22Rv1 (cell line): ENCODE data around the gene PCDH12.

Source experiments
- ZFX ChIP-seq: fragments of 450-650 bp; IDR thresholded peaks from 2 replicates; pipeline ENCODE4 v1.6.1; 2017; ENCODE audit warnings: antibody characterized with exemption, borderline replicate concordance
- TF ChIP-seq, protein P1 (sequence below): fragments of 450-650 bp; IDR thresholded peaks from 2 replicates; pipeline ENCODE4 v1.5.1; 2017; ENCODE audit warnings: mild to moderate bottlenecking

GRCh38 chr5:141995656-141996055 is 37.7 kb upstream of the PCDH12 start:
- TF ChIP-seq, protein P1, sequence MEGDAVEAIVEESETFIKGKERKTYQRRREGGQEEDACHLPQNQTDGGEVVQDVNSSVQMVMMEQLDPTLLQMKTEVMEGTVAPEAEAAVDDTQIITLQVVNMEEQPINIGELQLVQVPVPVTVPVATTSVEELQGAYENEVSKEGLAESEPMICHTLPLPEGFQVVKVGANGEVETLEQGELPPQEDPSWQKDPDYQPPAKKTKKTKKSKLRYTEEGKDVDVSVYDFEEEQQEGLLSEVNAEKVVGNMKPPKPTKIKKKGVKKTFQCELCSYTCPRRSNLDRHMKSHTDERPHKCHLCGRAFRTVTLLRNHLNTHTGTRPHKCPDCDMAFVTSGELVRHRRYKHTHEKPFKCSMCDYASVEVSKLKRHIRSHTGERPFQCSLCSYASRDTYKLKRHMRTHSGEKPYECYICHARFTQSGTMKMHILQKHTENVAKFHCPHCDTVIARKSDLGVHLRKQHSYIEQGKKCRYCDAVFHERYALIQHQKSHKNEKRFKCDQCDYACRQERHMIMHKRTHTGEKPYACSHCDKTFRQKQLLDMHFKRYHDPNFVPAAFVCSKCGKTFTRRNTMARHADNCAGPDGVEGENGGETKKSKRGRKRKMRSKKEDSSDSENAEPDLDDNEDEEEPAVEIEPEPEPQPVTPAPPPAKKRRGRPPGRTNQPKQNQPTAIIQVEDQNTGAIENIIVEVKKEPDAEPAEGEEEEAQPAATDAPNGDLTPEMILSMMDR: no peak
- TF ChIP-seq ZFX: no peak
